Hematopoietic multipotent progenitor cell treated with erythropoietin and hydrocortisone succinate and interleukin-3 and kit ligand, for 17 days (in vitro differentiated cells): ENCODE measurements around the gene C22orf23.
"Not testable (repeated sequence)": the region's sequence is repeated elsewhere in the genome, so short reads cannot be mapped to it uniquely, and the experiment has no call there.

Experiments used
- DNase-seq: peaks from one replicate; pipeline ENCODE4 v3.0.0-alpha.2; 2015; ENCODE audit warnings: low spot score

Gene C22orf23

GRCh38 chr22:37982151-37982785 lies 28.9 kb upstream of the C22orf23 start:
- DNase-seq = no peak

DNA sequence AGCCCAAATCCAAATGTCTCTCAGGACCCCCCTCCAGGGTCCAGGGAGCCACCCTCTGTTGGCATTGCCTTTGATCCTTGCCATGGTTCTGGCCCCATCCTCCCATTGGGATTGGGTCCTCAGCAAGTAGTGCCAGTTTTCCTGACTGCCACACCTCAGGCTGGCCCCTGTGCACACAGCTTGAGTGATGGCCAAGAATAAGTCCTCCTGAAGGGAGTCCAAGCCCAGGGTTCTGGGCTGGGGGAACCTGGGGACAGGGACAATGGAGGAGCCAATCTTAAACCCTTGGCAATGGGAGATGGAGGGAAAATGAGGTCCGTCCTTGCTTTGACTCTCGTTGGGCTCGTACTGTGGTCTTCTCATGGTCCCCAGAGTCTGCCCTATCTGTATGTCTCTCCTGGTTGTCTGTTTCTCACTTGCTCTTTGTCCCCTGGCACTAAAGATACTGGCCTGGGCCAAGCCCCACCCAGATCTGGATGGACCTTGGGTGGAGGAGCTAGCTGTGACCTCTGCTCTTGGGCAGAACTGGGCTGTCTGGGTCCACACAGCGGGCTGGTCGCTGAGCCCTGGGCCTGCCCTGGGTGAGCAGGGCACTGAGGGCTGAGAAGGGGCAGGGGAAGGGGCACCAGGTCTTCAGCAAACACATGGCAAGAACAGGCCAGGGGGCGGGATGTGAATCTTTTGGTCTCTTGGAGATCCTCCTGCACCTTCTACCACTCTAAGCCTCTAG lies 28.0 kb upstream of the C22orf23 start:
- no peak for DNase-seq

GRCh38 chr22:37979782-37980181 lies 26.4 kb upstream of the C22orf23 start:
- DNase-seq = no peak

DNA sequence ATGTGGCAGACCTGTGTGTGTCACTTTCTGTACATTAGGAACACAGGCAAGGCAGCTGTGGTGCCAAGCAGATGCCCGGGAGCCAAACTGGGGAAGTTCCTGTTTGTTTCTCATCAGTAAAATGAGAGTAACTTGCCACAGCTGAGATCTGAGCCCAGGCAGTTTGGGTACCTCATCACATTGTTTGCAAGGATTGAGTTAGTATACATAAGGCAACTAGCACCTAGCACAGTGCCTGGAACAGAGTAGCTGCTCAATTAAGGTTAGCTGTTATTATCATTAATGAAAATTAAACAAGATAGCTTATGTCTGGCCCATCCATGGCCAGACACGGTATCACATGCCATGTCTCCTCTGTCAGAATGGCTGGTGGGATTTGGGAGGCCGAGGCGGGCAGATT lies 23.1 kb upstream of the C22orf23 start:
- no peak for DNase-seq

DNA sequence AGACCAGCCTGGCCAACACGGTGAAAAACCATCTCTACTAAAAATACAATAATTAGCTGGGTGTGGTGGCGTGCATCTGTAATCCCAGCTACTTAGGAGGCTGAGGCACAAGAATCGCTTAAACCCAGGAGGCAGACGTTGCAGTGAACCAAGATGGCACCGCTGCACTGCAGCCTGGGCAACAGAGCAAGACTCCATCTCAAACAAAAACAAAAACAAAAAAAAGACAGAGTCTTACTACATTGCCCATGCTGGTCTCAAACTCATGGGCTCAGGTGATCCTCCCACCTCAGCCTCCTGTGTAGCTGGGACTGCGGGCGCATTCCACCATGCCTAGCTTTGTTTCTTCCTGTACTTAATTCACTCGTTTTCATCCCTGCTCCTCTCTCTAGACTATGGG lies 22.6 kb upstream of the C22orf23 start:
- DNase-seq = not testable (repeated sequence)

DNA sequence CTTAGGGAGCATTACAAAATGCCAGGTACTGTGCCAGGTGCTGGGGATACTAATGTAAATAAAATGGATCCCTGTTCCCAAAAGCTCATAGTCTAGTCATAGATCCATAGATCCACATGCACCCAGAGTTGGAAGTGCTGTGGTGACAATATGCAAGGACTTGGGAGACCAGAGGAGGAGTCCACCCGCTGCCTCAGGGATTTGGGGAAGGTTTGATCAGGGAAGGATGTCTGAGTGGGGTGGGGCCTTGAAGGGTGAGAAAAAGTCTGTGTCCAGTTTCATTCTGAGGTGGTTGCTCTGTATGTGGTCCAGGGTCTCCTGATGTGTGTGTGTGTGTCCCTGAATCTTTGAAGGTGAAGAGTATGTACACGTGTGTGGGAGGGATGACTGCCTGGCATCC lies 21.8 kb upstream of the C22orf23 start:
- no peak for DNase-seq

- DNase-seq = no peak
These were observed 20.1 kb upstream of the C22orf23 start for GRCh38 chr22:37973271-37974170.

- no peak for DNase-seq
These were observed 19.1 kb upstream of the C22orf23 start for GRCh38 chr22:37972527-37972926.

DNA sequence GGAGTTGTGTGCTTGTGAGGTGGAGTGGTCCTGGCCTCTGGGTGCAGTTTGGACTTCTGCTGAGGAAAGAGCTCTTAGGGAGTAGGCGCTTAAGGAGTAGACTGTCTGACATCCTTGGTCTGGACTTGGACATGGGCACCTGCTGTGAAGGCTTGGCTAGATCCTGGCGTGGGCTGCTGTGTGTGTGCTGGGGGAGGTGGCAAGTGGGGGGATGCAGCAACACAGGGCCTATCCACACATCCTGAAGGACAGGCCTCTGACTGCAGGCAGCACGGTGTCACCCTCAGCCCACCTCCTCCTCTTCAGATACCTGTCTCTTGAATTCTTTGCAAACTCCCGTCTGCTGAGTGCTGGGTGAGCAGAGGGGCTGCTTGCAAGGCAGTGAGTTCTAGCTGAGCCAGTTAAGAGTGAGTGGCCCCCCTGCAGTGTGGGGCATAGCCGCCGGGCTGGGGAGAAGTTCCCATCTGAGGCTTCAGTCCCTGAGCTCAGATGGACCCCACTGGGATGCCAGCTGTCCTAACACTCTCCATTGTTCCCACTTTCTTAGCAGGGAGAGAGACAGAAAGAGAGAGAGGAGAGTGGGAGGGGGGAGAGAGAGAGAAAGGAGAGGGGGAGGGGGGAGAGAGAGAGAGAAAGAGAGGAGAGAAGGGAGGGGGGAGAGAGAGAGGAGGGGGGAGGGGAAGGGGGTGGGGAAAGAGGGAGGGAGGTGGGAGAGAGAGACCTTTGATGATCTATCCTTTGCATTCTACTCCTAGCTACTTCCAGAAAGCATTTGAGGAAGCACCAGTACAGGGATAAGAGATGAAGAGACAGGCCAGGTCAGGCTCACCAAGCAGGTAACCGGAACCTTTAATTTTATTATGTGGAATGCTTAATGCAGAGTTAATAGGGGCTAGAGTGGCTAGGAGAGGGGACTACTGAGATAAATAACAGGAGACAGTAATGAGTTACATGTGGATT lies 18.4 kb upstream of the C22orf23 start:
- no peak for DNase-seq

DNA sequence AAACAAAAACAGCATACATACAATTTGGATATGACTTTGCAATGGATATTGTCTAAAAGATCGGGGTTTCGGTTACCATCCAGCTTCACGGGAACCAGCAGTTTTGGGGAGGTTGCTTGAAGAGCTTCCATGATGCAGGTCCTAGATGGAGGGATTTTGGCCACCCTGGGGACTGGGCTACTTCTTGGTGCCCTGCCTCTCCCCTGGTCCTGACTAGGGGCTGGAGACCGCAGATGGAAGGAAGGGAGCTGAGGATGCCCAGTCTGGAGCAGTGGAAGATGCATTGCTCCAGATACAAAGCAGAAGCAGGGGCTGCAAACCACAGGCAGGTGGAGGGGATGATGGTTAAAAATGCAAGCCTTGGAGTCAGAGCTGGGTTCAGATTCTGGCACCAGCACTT lies 17.5 kb upstream of the C22orf23 start:
- no peak for DNase-seq

DNA sequence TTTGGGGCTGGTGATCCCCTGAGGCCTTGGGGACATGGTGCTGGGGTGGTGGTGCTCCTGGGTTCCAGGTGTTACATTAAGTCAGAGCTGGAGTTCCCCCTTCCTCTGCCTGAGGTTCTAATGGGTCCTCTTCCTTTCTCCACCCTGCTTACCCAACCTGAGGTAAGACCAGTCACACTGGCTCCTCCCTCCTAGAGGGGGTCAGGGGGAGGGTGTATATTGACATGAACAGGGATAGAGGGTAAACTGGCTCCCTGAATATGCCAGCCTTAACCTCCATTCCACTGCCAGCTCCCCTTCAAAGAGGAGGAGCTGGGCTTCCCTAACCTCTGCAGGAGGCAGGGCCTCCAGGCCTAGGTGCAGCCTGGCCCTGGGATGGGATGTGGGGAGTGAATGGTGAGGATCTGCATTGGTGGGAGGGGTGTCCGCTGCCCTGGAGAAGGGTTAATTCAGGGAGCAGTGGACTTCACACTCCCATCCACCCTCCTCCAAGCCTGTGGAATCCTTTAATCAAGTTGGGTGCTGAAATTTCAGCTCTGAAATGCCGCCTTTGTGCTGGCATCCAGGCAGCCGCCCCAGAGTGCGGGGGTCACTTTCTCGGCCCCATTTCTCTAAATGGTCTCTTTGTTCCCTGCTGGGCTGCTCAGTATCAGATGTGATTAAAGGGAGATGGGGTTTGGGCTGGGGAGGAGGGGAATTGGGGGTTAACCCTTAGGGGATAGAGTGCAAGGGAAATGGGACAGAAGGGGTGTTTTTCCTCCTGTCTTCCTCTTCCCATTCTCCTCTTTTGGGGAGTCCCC lies 15.3 kb upstream of the C22orf23 start:
- no peak for DNase-seq

- no peak for DNase-seq
These were observed 14.4 kb upstream of the C22orf23 start for GRCh38 chr22:37967637-37968451.

GRCh38 chr22:37967147-37967546 lies 13.7 kb upstream of the C22orf23 start:
- no peak for DNase-seq

DNA sequence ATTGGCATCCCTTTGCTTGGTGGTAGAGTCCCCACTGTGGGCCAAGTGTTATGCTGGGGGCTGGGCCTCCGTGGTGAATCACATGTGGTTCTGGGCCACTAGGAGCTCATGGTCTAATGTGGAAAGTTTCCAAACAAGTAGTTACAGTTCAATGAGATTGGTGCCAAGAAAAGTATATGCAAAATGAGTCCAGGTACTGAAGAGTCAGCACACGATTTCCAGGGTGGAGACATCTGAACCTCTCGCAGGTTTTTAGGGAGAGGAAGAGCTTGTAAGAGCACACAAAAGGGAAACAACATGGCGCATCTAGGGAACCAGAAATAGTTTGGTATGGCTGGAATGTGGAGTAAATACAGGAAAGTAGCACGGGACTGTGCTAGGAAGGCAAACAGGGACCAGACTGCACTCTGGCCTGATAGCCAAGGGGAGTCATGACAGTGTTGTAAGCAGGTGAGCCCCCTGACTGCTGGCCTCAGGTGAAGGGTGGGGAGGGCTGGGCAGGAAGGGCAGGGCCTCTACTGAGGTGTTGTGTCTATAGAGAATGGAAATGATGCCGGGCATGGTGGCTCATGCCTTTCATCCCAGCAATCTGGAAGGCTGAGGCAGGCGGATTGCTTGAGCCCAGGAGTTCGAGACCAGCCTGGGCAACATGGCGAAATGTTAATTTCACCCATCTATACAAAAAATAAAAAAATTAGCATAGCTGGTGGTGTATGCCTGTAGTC lies 12.7 kb upstream of the C22orf23 start:
- no peak for DNase-seq

DNA sequence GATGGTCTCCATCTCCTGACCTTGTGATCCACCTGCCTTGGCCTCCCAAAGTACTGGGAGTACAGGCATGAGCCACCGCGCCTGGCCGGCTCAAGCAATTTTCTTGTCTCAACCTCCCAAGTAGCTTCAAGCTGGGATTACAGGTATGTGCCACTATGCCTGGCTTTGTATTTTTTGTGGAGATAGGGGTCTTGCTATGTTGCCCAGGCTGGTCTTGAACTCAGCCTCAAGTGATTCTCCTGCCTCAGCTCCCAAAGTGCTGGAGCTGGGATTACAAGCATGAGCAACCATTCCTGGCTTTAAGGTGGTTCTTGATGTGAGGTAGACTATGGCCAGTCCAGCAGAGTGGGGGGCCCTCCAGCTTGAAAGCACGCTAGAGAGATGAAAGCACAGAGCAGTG lies 7.7 kb upstream of the C22orf23 start:
- no peak for DNase-seq

DNA sequence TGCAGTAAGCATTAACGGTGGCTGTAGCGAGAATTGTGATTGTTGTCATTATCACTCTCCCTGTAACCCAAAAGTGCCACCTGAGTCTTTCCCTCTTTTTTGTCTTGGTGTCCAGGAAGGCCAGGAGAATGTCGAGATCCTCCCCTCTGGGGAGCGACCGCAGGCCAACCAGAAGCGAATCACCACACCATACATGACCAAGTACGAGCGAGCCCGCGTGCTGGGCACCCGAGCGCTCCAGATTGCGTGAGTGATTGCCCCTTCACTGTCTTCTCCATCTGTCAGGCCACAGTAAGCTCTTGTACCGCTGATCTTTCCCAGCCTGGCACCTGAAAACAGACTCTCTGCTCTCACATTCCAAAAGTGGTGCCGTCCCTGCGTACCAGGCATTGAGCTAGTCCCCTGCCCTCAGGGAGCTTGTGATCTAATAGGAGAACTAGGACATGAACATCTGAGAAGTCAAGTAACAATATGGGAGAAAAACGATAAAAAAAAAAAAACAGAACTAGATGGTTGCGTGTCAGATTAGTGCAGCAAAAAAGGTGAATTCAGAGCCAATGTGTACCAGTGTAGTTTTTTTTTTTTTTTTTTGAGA lies 5.9 kb upstream of the C22orf23 start:
- DNase-seq = no peak

GRCh38 chr22:37957232-37957631 lies 3.8 kb upstream of the C22orf23 start:
- no peak for DNase-seq

DNA sequence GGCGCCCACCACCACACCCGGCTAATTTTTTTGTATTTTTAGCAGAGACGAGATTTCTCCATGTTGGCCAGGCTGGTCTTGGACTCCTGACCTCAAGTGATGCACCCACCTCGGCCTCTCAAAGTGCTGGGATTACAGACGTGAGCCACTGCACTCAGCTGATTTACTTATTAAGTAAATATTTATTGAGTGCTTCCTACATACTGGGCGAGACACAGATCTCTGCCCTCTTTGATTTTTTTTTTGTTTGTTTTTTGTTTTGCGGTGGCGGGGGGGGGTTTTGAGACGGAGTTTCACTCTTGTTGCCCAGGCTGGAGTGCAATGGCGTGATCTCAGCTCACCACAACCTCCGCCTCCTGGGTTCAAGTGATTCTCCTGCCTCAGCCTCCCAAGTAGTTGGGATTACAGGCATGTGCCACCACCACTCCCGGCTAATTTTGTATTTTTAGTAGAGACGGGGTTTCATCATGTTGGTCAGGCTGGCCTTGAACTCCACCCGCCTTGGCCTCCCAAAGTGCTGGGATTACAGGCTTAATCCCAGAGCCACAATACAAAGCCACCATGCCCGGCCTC lies 2.5 kb upstream of the C22orf23 start:
- DNase-seq = not testable (repeated sequence)

DNA sequence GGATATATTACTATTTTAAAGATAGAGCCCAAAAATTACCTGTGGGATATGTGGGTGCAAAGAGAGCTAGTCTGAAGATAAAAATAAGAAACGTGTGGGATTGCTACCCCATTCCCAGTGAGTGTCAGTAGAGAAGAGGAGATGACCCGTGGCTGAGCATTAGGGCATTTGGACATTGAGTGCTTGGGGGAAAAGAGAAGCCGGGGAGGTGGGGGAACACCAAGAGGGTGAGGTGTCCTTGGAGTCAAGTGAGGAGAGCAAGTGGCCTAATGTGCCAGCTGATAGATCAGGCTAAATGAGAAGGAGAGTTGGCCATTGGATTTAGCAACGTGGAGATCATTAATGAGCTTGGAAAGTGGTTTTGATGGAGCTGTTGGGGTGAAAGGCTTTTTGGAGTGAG lies 1.3 kb upstream of the C22orf23 start:
- DNase-seq = no peak
